ENCODE data around the gene RFTN1.

RFTN1 gene

GRCh38 chr3:16289144-16289889 is 224.2 kb downstream of the RFTN1 start:
- peak; percentile 36; the same call in 2 of the 3 replicates for ATAC-seq
- no peak for TF ChIP-seq TCF4 (CRISPR knock-in tag; IDR thresholded peaks at IDR 0.05; ENCODE audit: borderline replicate concordance)
- TF ChIP-seq TOX (CRISPR knock-in tag; IDR thresholded peaks at IDR 0.05; ENCODE audit: borderline replicate concordance) = no peak
- no peak for TF ChIP-seq BACH2 (CRISPR knock-in tag; IDR thresholded peaks at IDR 0.05; ENCODE audit: borderline replicate concordance)
- TF ChIP-seq SNAI2 (CRISPR knock-in tag; IDR thresholded peaks at IDR 0.05) = no peak
- no peak for TF ChIP-seq GLIS3 (CRISPR knock-in tag; IDR thresholded peaks at IDR 0.05)
- no peak for TF ChIP-seq PATZ1 (CRISPR knock-in tag; IDR thresholded peaks at IDR 0.05; ENCODE audit: borderline replicate concordance)
- no peak for TF ChIP-seq TSHZ2 (CRISPR knock-in tag; IDR thresholded peaks at IDR 0.05)

GRCh38 chr3:16288664-16289063 is 224.8 kb downstream of the RFTN1 start:
- ATAC-seq = no peak
- TF ChIP-seq CSRNP3 (CRISPR knock-in tag; IDR thresholded peaks at IDR 0.05) (no peak), GLIS3 (CRISPR knock-in tag; IDR thresholded peaks at IDR 0.05) (no peak), CREB5 (CRISPR knock-in tag; IDR thresholded peaks at IDR 0.05; ENCODE audit: low read depth) (no peak), ESRRG (CRISPR knock-in tag; IDR thresholded peaks at IDR 0.05) (no peak), ZFP30 (CRISPR knock-in tag; IDR thresholded peaks at IDR 0.05) (no peak), ZNF70 (CRISPR knock-in tag; IDR thresholded peaks at IDR 0.05) (no peak), SNAI2 (CRISPR knock-in tag; IDR thresholded peaks at IDR 0.05) (no peak), BACH2 (CRISPR knock-in tag; IDR thresholded peaks at IDR 0.05; ENCODE audit: borderline replicate concordance) (no peak), TCF4 (CRISPR knock-in tag; IDR thresholded peaks at IDR 0.05; ENCODE audit: borderline replicate concordance) (no peak), ZNF8 (CRISPR knock-in tag; IDR thresholded peaks at IDR 0.05) (no peak), ARNTL (CRISPR knock-in tag; IDR thresholded peaks at IDR 0.05; ENCODE audit: borderline replicate concordance, low read depth) (no peak), TOX (CRISPR knock-in tag; IDR thresholded peaks at IDR 0.05; ENCODE audit: borderline replicate concordance) (no peak), TSHZ2 (CRISPR knock-in tag; IDR thresholded peaks at IDR 0.05) (no peak), ZNF565 (CRISPR knock-in tag; conservative IDR thresholded peaks at IDR 0.05; ENCODE audit: low read depth) (no peak), ISL1 (CRISPR knock-in tag; IDR thresholded peaks at IDR 0.05) (no peak), RARB (CRISPR knock-in tag; IDR thresholded peaks at IDR 0.05) (no peak), CSDC2 (CRISPR knock-in tag; IDR thresholded peaks at IDR 0.05) (no peak), ZFP3 (CRISPR knock-in tag; IDR thresholded peaks at IDR 0.05) (no peak)
